ENCODE data around the gene PKN3. TPM values are rescaled to one million over a fixed set of nuclear protein-coding genes. Genes with fewer than 3 reads are reported as not detected.

The PKN3 gene
- total RNA-seq, 2 donors from 2014 or later: 26.0 to 27.2 TPM

- Mint-ChIP-seq H3K4me1 (peaks cover 10% of the 10 kb centered on the region), H3K4me3 (no peak overlapping the region), H3K9me3 (no peaks in the 10 kb centered on the region), H3K36me3 (ENCODE audit: low read depth) (peaks cover 25% of the 10 kb centered on the region), H3K27ac (peak overlapping the region; percentile 87), H3K27me3 (ENCODE audit: insufficient read depth) (no peaks in the 10 kb centered on the region)
- peak; percentile 98 for DNase-seq
- WGBS, 2 experiments (ENCODE audit: insufficient coverage in 1 of 2, insufficient read length in 1 of 2): 0 to 18% methylated on average over 3 to 9 of the region's 9 CpGs
- H3K27me3 ChIP-seq (ENCODE audit: control insufficient read depth, insufficient read depth, low read length, poor library complexity, severe bottlenecking): no peaks in the 10 kb centered on the region
- H3K4me1 ChIP-seq (ENCODE audit: control insufficient read depth, insufficient read depth, low read length): no peaks in the 10 kb centered on the region
- H3K9ac ChIP-seq (ENCODE audit: extremely low read depth, low read length, poor library complexity, severe bottlenecking): no peak overlapping the region
- H3K4me3 ChIP-seq (ENCODE audit: low read length): no peak overlapping the region
- no peak overlapping the region for H3K27ac ChIP-seq (ENCODE audit: low read depth, low read length)
- no peaks in the 10 kb centered on the region for H3K9me3 ChIP-seq (ENCODE audit: control insufficient read depth, low read length)
- TF ChIP-seq CTCF (conservative IDR thresholded peaks at IDR 0.05): peak; percentile 93
- H3K36me3 ChIP-seq (ENCODE audit: control insufficient read depth, insufficient read depth, low read length): peaks cover 17% of the 10 kb centered on the region
Measured at GRCh38 chr9:128733256-128733655, 31.0 kb downstream of the PKN3 start.

- Histone ChIP-seq H3K9ac (ENCODE audit: extremely low read depth, low read length, poor library complexity, severe bottlenecking) (no peak overlapping the region), H3K27ac (ENCODE audit: low read depth, low read length) (no peak overlapping the region)
Measured at GRCh38 chr9:128735373-128735772, 33.1 kb downstream of the PKN3 start.

GRCh38 chr9:128742401-128742800 lies 40.1 kb downstream of the PKN3 start:
- peaks cover 23% of the 10 kb centered on the region for H3K36me3 ChIP-seq (ENCODE audit: control insufficient read depth, insufficient read depth, low read length)
- 92 to 93% methylated on average over 15 to 20 of the region's 20 CpGs for WGBS, 2 experiments (ENCODE audit: insufficient coverage in 1 of 2, insufficient read length in 1 of 2)
- no peaks in the 10 kb centered on the region for H3K27me3 ChIP-seq (ENCODE audit: control insufficient read depth, insufficient read depth, low read length, poor library complexity, severe bottlenecking)
- peak; percentile 24 for TF ChIP-seq CTCF (conservative IDR thresholded peaks at IDR 0.05)
- no peak overlapping the region for H3K4me3 ChIP-seq (ENCODE audit: low read length)
- Mint-ChIP-seq H3K36me3 (ENCODE audit: low read depth) (peaks cover 24% of the 10 kb centered on the region), H3K27me3 (ENCODE audit: insufficient read depth) (no peaks in the 10 kb centered on the region), H3K27ac (no peak overlapping the region), H3K4me3 (no peak overlapping the region), H3K9me3 (no peaks in the 10 kb centered on the region), H3K4me1 (no peaks in the 10 kb centered on the region)
- H3K27ac ChIP-seq (ENCODE audit: low read depth, low read length): no peak overlapping the region
- DNase-seq: no peak
- H3K9me3 ChIP-seq (ENCODE audit: control insufficient read depth, low read length): no peaks in the 10 kb centered on the region
- no peaks in the 10 kb centered on the region for H3K4me1 ChIP-seq (ENCODE audit: control insufficient read depth, insufficient read depth, low read length)
- H3K9ac ChIP-seq (ENCODE audit: extremely low read depth, low read length, poor library complexity, severe bottlenecking): no peak overlapping the region

More at GRCh38 chr9:128735373-128735772, 33.1 kb downstream of the PKN3 start:
- Mint-ChIP-seq H3K27ac (no peak overlapping the region), H3K9me3 (no peaks in the 10 kb centered on the region), H3K4me1 (peaks cover 5% of the 10 kb centered on the region), H3K36me3 (ENCODE audit: low read depth) (peaks cover 37% of the 10 kb centered on the region), H3K4me3 (no peak overlapping the region), H3K27me3 (ENCODE audit: insufficient read depth) (no peaks in the 10 kb centered on the region)
- no peak for DNase-seq
- 90 to 100% methylated on average over 2 of the region's 2 CpGs for WGBS, 2 experiments (ENCODE audit: insufficient coverage in 1 of 2, insufficient read length in 1 of 2)
- no peaks in the 10 kb centered on the region for H3K9me3 ChIP-seq (ENCODE audit: control insufficient read depth, low read length)
- H3K27me3 ChIP-seq (ENCODE audit: control insufficient read depth, insufficient read depth, low read length, poor library complexity, severe bottlenecking): no peaks in the 10 kb centered on the region
- TF ChIP-seq CTCF (conservative IDR thresholded peaks at IDR 0.05): no peak
- H3K36me3 ChIP-seq (ENCODE audit: control insufficient read depth, insufficient read depth, low read length): peaks cover 22% of the 10 kb centered on the region
- no peaks in the 10 kb centered on the region for H3K4me1 ChIP-seq (ENCODE audit: control insufficient read depth, insufficient read depth, low read length)
- no peak overlapping the region for H3K4me3 ChIP-seq (ENCODE audit: low read length)
